ENCODE measurements around the gene PPP1R13B. TPM values are rescaled to one million over a fixed set of nuclear protein-coding genes. Genes with fewer than 3 reads are reported as not detected.
A peak's percentile ranks its signal among the peaks of the same experiment; 100 is the strongest.

PPP1R13B gene
- total and polyA plus RNA-seq, 12 donors: 9.6 to 42.4 (median 22.6) TPM

- H3K9me3 ChIP-seq (replicated peaks in 1 of 3): no peaks in the 10 kb centered on the region
- no peak overlapping the region for H3K4me3 ChIP-seq
- TF ChIP-seq CTCF (IDR thresholded peaks at IDR 0.05) (no peak), POLR2A (IDR thresholded peaks at IDR 0.05) (no peak)
- no peaks in the 10 kb centered on the region for H3K27me3 ChIP-seq
- no peak overlapping the region for H3K27ac ChIP-seq
- peak in 4 of 7 donors; percentile 40 to 75 (median 54) for DNase-seq
- 48 to 65% (median 57%) methylated on average over 8 to 16 of the region's 16 CpGs for WGBS, 4 donors
- intact Hi-C loops (cut with DNase I): no loop called here
- peaks cover 5 to 19% of the 10 kb centered on the region in 2 donors for H3K4me1 ChIP-seq (replicated peaks in 1 of 2)
- no peaks in the 10 kb centered on the region for H3K36me3 ChIP-seq (replicated peaks in 1 of 2)
Observed at GRCh38 chr14:103718572-103718971, 128.8 kb downstream of the PPP1R13B start.

GRCh38 chr14:103716899-103717411, 130.4 kb downstream of the PPP1R13B start:
- TF ChIP-seq POLR2A (IDR thresholded peaks at IDR 0.05): no peak
- no peak for TF ChIP-seq CTCF (IDR thresholded peaks at IDR 0.05)
- peak overlapping the region in 2 of 4 donors; percentile 64 to 99 for H3K4me3 ChIP-seq
- intact Hi-C loops (cut with DNase I): no loop called here
- peaks cover 5 to 18% of the 10 kb centered on the region in 2 donors for H3K4me1 ChIP-seq (replicated peaks in 1 of 2)
- 82 to 86% (median 84%) methylated on average over 17 of the region's 17 CpGs for WGBS, 4 donors
- H3K27ac ChIP-seq: no peak overlapping the region
- H3K9me3 ChIP-seq (replicated peaks in 1 of 3): no peaks in the 10 kb centered on the region
- DNase-seq: no peak
- no peaks in the 10 kb centered on the region for H3K27me3 ChIP-seq
- no peaks in the 10 kb centered on the region for H3K36me3 ChIP-seq (replicated peaks in 1 of 2)

- Histone ChIP-seq H3K4me3 (peak overlapping the region in 3 of 4 donors; percentile 62 to 99 (median 64)), H3K36me3 (replicated peaks in 1 of 2) (no peaks in the 10 kb centered on the region), H3K27me3 (no peaks in the 10 kb centered on the region), H3K27ac (peak overlapping the region in 3 of 5 donors; percentile 72 to 93 (median 73)), H3K9me3 (replicated peaks in 1 of 3) (no peaks in the 10 kb centered on the region), H3K4me1 (replicated peaks in 1 of 2) (peaks cover 5 to 18% of the 10 kb centered on the region in 2 donors)
- WGBS, 4 donors: 4 to 20% (median 6%) methylated on average over 1 to 72 of the region's 72 CpGs
- peak in 3 of 7 donors; percentile 45 to 60 (median 46) for DNase-seq
- no peak for TF ChIP-seq CTCF (IDR thresholded peaks at IDR 0.05)
- TF ChIP-seq POLR2A (IDR thresholded peaks at IDR 0.05): no peak
- intact Hi-C loops (cut with DNase I): no loop called here
Observed at GRCh38 chr14:103716091-103716801, 131.1 kb downstream of the PPP1R13B start.

GRCh38 chr14:103715052-103716000, 132.0 kb downstream of the PPP1R13B start, which contains the start of the genes XRCC3 and ZFYVE21:
XRCC3 (minus strand) TSS chr14:103715451; CDS start chr14:103711087, 4,364 bp downstream.
ZFYVE21 (plus strand) TSS chr14:103715810; CDS start chr14:103715842, 32 bp downstream.
- H3K27me3 ChIP-seq: no peaks in the 10 kb centered on the region
- H3K36me3 ChIP-seq (replicated peaks in 1 of 2): no peaks in the 10 kb centered on the region
- TF ChIP-seq CTCF (IDR thresholded peaks at IDR 0.05) (no peak), POLR2A (IDR thresholded peaks at IDR 0.05) (peak; percentile 61 to 75)
- DNase-seq: peak; percentile 99 to 100 (median 100)
- 0 to 1% (median 1%) methylated on average over 18 to 121 of the region's 121 CpGs for WGBS, 4 donors
- peaks cover 5 to 18% of the 10 kb centered on the region in 2 donors for H3K4me1 ChIP-seq (replicated peaks in 1 of 2)
- H3K9me3 ChIP-seq (replicated peaks in 1 of 3): no peaks in the 10 kb centered on the region
- intact Hi-C loops (cut with DNase I): no loop called here
- H3K27ac ChIP-seq: peak within 1 kb of the TSS in 3 of 5 donors; percentile 72 to 93 (median 73)
- H3K4me3 ChIP-seq: peak within 1 kb of the TSS; percentile 25 to 99 (median 63)

All from adrenal gland (tissue), 12 donors.